Activated CD4-positive, alpha-beta T cell treated with anti-CD3 and anti-CD28 coated beads for 4 hours (primary cell): ENCODE results near the gene CTRB1.
"Not testable (repeated sequence)": the region's sequence is repeated elsewhere in the genome, so short reads cannot be mapped to it uniquely, and the experiment has no call there.

Source experiments
- DNase-seq, 2 donors: peaks; one replicate each; pipeline ENCODE4 v3.0.0-alpha.2; 2020

The CTRB1 gene

GRCh38 chr16:75204905-75205304, 13.9 kb upstream of the CTRB1 start:
- not testable (repeated sequence) for DNase-seq

- DNase-seq, result not testable (repeated sequence)
Observed at GRCh38 chr16:75205438-75205837, 13.3 kb upstream of the CTRB1 start.

- not testable (repeated sequence) for DNase-seq
Observed at GRCh38 chr16:75205961-75206748, 12.6 kb upstream of the CTRB1 start.

- DNase-seq, result no peak
Observed at GRCh38 chr16:75206749-75207451, 11.9 kb upstream of the CTRB1 start, which contains the start of gene CTRB2. Gene CTRB2, minus strand, starts transcription at chr16:75207161. Its CDS starts 20 bp downstream, at chr16:75207141.

GRCh38 chr16:75207831-75208230, 11.0 kb upstream of the CTRB1 start:
- DNase-seq, result no peak

GRCh38 chr16:75208242-75208825, 10.5 kb upstream of the CTRB1 start:
- no peak for DNase-seq

GRCh38 chr16:75208861-75209505, 9.8 kb upstream of the CTRB1 start:
- DNase-seq, result no peak

- not testable (repeated sequence) for DNase-seq
Observed at GRCh38 chr16:75209514-75209913, 9.3 kb upstream of the CTRB1 start.

- no peak for DNase-seq
Observed at GRCh38 chr16:75209944-75210343, 8.8 kb upstream of the CTRB1 start.

- not testable (repeated sequence) for DNase-seq
Observed at GRCh38 chr16:75211286-75211685, 7.5 kb upstream of the CTRB1 start.

GRCh38 chr16:75216127-75216526, 2.7 kb upstream of the CTRB1 start:
- DNase-seq, result no peak

GRCh38 chr16:75216576-75216975, 2.2 kb upstream of the CTRB1 start:
- no peak for DNase-seq

GRCh38 chr16:75217389-75217851, 1.4 kb upstream of the CTRB1 start:
- DNase-seq, result no peak

- DNase-seq, result no peak
Observed at GRCh38 chr16:75219088-75219487, 300 bp downstream of the CTRB1 start.

- DNase-seq, result no peak
Observed at GRCh38 chr16:75219838-75220237, 1.1 kb downstream of the CTRB1 start.

GRCh38 chr16:75222271-75222783, 3.5 kb downstream of the CTRB1 start:
- no peak for DNase-seq

GRCh38 chr16:75223129-75223528, 4.3 kb downstream of the CTRB1 start:
- DNase-seq, result not testable (repeated sequence)

GRCh38 chr16:75224306-75225082, 5.7 kb downstream of the CTRB1 start:
- DNase-seq, result no peak

GRCh38 chr16:75225092-75225491, 6.3 kb downstream of the CTRB1 start:
- no peak for DNase-seq

- DNase-seq, result no peak
Observed at GRCh38 chr16:75225678-75226515, 7.1 kb downstream of the CTRB1 start.
